Adrenal gland (tissue), 12 donors: ENCODE measurements around the gene RIMBP2. TPM values are rescaled to one million over a fixed set of nuclear protein-coding genes. Genes with fewer than 3 reads are reported as not detected.

Experiments
- DNase-seq, 7 donors: peaks; one replicate each; pipeline ENCODE4 v3.0.0-alpha.2; 2019 to 2020
- H3K27ac ChIP-seq, 5 donors: fragments of 200-600 bp; sonication (generic) in 4 of 5; 1 replicate in 3 of 5; 2 replicates in 2 of 5; pipeline versions ENCODE4 v1.5.1 to v1.8.0; 2016 to 2020; ENCODE audit warnings: mild to moderate bottlenecking in 1 of 5
- H3K27me3 ChIP-seq: fragments of 200-600 bp; 2 replicates; pipeline ENCODE4 v1.8.0; 2021
- H3K36me3 ChIP-seq, 2 donors: fragments of 200-600 bp; replicated peaks in 1 of 2; 1 replicate in 1 of 2; 2 replicates in 1 of 2; pipeline versions ENCODE4 v1.5.1 to v1.8.0; 2018 to 2022
- H3K4me1 ChIP-seq, 2 donors: fragments of 200-600 bp; replicated peaks in 1 of 2; 1 replicate in 1 of 2; 2 replicates in 1 of 2; pipeline versions ENCODE4 v1.5.1 to v1.8.0; 2018 to 2021
- H3K4me3 ChIP-seq, 4 donors: fragments of 200-600 bp; sonication (generic) in 3 of 4; one replicate each; pipeline ENCODE4 v1.5.1; 2016 to 2018
- H3K9me3 ChIP-seq, 3 donors: fragments of 200-600 bp; sonication (generic) in 1 of 3; replicated peaks in 1 of 3; 1 replicate in 2 of 3; 2 replicates in 1 of 3; pipeline versions ENCODE4 v1.5.1 to v1.8.0; 2016 to 2021
- POLR2A ChIP-seq, 2 donors: fragments of 450-650 bp; IDR thresholded peaks; one replicate each; pipeline ENCODE4 v1.6.1; 2017; ENCODE audit warnings: antibody characterized with exemption in 2 of 2, mild to moderate bottlenecking in 2 of 2, moderate library complexity in 1 of 2
- WGBS, 4 donors: extraction: QIAGEN DNeasy Blood & Tissue Kit in 2 of 4; methylation state at CpG; one replicate each; pipeline versions ENCODE4 v1.1.5 to v1.1.7; 2013 to 2017; 5-methylcytosine and 5-hydroxymethylcytosine counted together
- intact Hi-C, 2 donors: fragments of 100-400 bp; cut with DNase I; formaldehyde crosslinking; loops; one replicate each; pipeline versions ENCODE4 v1.14.1 to v1.15.0; 2022 to 2023
- polyA plus RNA-seq, 3 donors: library from polyadenylated mRNA; stranded (reverse); fragments of 200-250 nt in 2 of 3; fragments of 350-450 nt in 1 of 3; fragmentation: Illumina TruSeq in 1 of 3; extraction: RNeasy Lipid Tissue Mini Kit (QIAGEN cat#74804) in 1 of 3; gene quantifications; one replicate each; pipeline ENCODE4 v1.2.3, GENCODE V29; 2013 to 2014
- total RNA-seq, 9 donors: library from RNA; depleted of rRNA in 4 of 9; stranded (reverse); fragments of >200 nt in 4 of 9; fragments of 120-200 nt in 1 of 9; fragmentation: NEBNext Ultra II Directional in 1 of 9; extraction: Animal tissue kit (Norgen Biotek cat#: 25700) in 1 of 9; gene quantifications; one replicate each; pipeline versions ENCODE4 v1.1.0 to v1.2.4, GENCODE V29; 2013 to 2023
- TF ChIP-seq, protein P1 (sequence below), 6 experiments: fragments of 450-650 bp in 4 of 6; fragments of 200-600 bp in 2 of 6; sonication (generic) in 1 of 6; IDR thresholded peaks; 1 replicate in 5 of 6; 2 replicates in 1 of 6; pipeline versions ENCODE4 v1.5.1 to v1.8.0; 2016 to 2021; ENCODE audit warnings: antibody characterized with exemption in 6 of 6, mild to moderate bottlenecking in 2 of 6, moderate library complexity in 1 of 6
- donor health status: healthy with polysubstance abuse.
- donor health status: Bipolar disorder and iron deficiency.
- donor health status: DM: yes; HTN: yes; CAD: no.
- donor health status: DM: no; HTN: no; CAD: no.
- donor health status: DM: no; HTN: no; CAD: no.
- donor health status: DM: yes; HTN: yes; CAD: no.

Gene RIMBP2
- total and polyA plus RNA-seq, 12 donors = 0.18 to 23.9 (median 6.3) TPM; not detected in 2

DNA sequence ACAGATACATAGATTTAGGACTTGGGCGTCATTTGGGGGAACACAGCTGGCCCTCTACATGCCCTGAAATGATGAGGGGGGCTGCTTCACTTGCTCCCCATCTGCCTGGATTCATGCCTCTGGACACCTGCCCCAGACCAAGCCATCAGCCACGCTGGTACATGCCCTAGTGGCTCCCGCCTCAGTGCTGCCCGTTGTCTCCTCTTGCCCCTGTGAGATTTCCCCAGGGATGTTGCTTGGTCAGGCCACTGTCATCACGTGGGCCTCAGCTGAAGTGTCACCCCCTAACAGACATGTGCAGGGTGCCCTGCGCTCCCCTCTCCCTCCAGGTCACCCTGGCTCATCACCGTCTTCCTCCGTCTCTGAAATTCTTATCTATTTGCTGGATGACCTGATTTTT is 220.9 kb downstream of the RIMBP2 start:
- Histone ChIP-seq H3K4me3 (no peak overlapping the region), H3K36me3 (no peaks in the 10 kb centered on the region), H3K4me1 (no peaks in the 10 kb centered on the region), H3K27me3 (no peaks in the 10 kb centered on the region), H3K9me3 (no peaks in the 10 kb centered on the region), H3K27ac (no peak overlapping the region)
- TF ChIP-seq, protein P1, sequence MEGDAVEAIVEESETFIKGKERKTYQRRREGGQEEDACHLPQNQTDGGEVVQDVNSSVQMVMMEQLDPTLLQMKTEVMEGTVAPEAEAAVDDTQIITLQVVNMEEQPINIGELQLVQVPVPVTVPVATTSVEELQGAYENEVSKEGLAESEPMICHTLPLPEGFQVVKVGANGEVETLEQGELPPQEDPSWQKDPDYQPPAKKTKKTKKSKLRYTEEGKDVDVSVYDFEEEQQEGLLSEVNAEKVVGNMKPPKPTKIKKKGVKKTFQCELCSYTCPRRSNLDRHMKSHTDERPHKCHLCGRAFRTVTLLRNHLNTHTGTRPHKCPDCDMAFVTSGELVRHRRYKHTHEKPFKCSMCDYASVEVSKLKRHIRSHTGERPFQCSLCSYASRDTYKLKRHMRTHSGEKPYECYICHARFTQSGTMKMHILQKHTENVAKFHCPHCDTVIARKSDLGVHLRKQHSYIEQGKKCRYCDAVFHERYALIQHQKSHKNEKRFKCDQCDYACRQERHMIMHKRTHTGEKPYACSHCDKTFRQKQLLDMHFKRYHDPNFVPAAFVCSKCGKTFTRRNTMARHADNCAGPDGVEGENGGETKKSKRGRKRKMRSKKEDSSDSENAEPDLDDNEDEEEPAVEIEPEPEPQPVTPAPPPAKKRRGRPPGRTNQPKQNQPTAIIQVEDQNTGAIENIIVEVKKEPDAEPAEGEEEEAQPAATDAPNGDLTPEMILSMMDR (IDR thresholded peaks at IDR 0.05) = no peak
- TF ChIP-seq POLR2A (IDR thresholded peaks at IDR 0.05) = no peak
- no peak for DNase-seq
- intact Hi-C loops = no loop called here
- WGBS, 4 donors = 74 to 84% (median 75%) methylated on average over 8 of the region's 8 CpGs

DNA sequence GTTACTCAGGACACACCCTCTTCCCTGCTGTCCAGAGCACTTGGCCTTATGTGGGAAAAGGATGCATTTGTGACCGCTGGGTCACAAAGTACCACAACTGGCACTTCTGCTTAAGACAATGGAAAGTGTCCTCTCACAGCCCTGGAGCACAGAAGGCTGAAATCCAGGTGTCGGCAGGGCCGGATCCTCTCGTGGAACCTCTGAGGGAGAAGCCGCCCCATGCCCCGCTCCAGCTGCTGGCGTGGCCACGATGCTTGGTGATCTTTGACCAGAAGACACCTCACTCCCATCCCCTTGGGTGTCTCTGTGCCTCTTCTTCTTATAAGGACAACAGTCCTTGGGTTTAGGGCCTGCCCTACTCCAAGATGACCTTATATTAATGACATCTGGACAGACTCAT is 221.4 kb downstream of the RIMBP2 start:
- Histone ChIP-seq H3K9me3 (no peaks in the 10 kb centered on the region), H3K36me3 (no peaks in the 10 kb centered on the region), H3K4me1 (no peaks in the 10 kb centered on the region), H3K4me3 (no peak overlapping the region), H3K27me3 (no peaks in the 10 kb centered on the region), H3K27ac (no peak overlapping the region)
- 84 to 93% (median 89%) methylated on average over 4 to 8 of the region's 8 CpGs for WGBS, 4 donors
- no peak for DNase-seq
- TF ChIP-seq POLR2A (IDR thresholded peaks at IDR 0.05) = no peak
- TF ChIP-seq, protein P1 (IDR thresholded peaks at IDR 0.05) = no peak
- intact Hi-C loops = no loop called here

DNA sequence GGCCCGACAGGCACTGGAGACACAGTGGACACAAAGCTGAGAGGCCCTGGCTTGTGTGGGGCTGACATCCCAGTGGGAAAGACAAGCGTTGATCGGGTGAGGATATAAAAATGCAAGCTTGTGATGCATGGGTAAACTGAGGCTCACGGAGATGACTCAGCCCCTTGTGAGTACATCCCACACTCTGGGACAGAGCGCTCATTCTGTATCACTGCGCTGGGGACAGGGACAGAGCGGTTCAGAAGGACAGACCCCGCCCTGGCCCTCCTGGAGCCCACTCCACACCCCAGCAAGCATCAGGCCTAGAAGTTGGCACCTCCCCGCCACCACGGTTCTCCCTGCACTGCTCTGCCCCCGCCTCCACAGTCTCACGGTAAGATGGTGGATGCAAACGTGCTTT is 222.1 kb downstream of the RIMBP2 start:
- Histone ChIP-seq H3K4me1 (no peaks in the 10 kb centered on the region), H3K4me3 (no peak overlapping the region), H3K9me3 (no peaks in the 10 kb centered on the region), H3K36me3 (no peaks in the 10 kb centered on the region), H3K27ac (no peak overlapping the region), H3K27me3 (no peaks in the 10 kb centered on the region)
- intact Hi-C loops = no loop called here
- no peak for TF ChIP-seq POLR2A (IDR thresholded peaks at IDR 0.05)
- no peak for DNase-seq
- WGBS, 4 donors = 73 to 85% (median 78%) methylated on average over 12 to 13 of the region's 13 CpGs

DNA sequence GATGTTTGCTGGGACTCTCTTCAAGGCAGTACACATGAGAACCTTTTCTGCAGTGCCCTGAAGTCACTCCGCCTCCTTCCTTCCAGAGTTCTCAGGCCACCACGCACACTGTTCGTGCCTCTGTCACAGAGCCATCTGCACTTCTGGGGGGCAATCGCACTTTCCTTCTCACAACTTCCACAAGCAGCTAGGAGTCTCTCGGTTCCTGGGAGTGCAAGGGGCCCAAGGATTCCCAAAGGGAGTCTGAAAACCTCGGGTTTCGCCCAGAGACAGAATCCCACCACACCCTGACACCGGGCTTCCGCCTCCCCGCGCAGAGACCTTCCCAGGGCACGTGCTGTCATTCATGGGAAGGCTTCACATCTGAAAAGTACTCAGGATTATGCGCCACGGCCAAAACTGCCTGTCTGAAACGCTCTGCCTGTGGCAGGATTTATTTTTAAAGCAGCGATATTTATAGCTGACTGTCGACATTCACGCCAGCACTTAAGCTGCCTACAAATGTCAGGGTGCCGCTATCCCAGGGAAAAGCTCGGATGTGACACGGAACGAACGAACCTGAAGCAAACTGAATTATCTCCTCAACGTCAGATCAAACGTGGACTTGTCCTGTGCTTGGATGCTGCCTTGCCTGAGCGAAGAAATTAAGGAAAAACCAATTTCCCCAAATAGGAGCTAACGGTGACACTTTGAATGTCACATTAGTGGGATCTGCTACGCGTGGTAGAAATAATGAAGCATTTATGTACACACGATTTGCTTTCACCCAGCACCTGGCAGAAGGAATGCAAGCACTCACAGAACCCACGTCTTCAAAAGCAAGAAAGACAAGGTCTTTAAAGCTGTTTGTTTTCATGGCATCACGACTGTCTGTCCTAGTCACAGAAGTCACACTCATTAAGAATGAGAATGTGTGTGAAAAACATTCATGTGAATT is 224.4 kb downstream of the RIMBP2 start:
- no peaks in the 10 kb centered on the region for H3K27me3 ChIP-seq
- no peak overlapping the region for H3K27ac ChIP-seq
- 44 to 49% (median 46%) methylated on average over 29 to 32 of the region's 32 CpGs for WGBS, 4 donors
- DNase-seq = no peak
- H3K4me3 ChIP-seq = no peak overlapping the region
- H3K36me3 ChIP-seq = no peaks in the 10 kb centered on the region
- no peak for TF ChIP-seq POLR2A (IDR thresholded peaks at IDR 0.05)
- TF ChIP-seq, protein P1 (IDR thresholded peaks at IDR 0.05) = no peak
- H3K4me1 ChIP-seq = no peaks in the 10 kb centered on the region
- no peaks in the 10 kb centered on the region for H3K9me3 ChIP-seq
- intact Hi-C loops = no loop called here
